GM21576 (cell line): ENCODE measurements around the gene MSS51.

ENCODE experiments used
- ATAC-seq: cut with Tn5 transposase; IDR thresholded peaks from one replicate; pipeline ENCODE4 v1.9.1; 2021; ENCODE audit warnings: mild to moderate bottlenecking, moderate library complexity; ENCODE audit not compliant: unreplicated experiment

Gene MSS51

GRCh38 chr10:73433538-73433867 is at the start of gene MSS51:
TSS of gene MSS51 (minus strand) at chr10:73433561. CDS start at chr10:73428284, 5,277 bp downstream.
- no peak for ATAC-seq

DNA sequence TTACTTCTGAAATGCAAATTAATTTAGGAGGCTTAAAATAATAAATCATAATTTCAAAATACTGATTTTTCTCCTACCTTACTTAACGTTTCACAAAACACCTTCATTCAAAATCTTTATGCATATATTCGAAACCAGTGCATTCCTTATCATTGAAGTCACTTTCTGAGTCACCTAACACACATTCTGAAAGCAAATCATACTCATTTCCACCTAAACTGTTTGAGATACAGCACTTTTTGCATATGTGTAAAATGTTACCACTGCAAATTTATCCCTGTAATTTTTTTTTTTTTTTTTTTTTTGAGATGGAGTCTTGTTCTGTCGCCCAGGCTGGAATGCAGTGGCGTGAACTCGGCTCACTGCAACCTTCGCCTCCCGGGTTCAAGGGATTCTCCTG is 46.8 kb upstream of the MSS51 start:
- no peak for ATAC-seq

GRCh38 chr10:73478636-73479035 is 45.3 kb upstream of the MSS51 start:
- ATAC-seq: no peak

DNA sequence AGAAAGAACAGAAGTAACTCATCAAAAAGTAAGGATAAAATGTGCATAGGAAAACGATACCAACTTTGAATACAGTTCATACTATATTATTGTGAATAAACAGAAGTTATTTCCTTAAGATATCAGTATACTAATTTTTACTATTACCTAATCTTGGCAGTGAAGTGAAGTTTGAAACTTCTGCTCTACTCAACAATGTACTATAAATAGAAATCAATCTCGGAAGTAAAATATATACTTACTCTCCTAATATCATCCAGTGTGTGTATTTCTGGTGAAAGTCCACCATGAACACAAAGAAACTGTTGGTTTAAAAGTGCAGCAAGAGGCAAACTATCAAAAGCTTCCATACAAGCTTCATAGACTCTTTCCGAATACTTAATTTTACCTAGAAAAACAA is 37.9 kb upstream of the MSS51 start:
- no peak for ATAC-seq

DNA sequence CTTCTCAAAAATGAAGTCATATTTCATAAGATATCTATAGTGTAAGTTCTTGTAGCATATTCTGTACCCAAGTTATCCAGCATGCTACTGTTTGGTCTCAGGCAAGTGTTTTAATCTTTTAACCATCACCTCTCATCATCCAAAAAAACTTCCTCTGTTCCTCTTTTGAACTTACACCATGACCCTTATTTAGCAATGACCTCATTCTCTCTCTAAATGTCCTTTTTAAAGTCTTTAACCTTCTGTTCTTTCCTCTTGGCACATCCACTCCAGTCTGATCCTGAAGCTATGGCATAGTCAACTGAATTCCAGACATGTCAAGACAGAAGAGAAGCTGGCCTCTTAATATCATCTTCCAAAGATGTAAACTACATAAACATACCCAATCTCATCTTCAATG is 36.2 kb upstream of the MSS51 start:
- no peak for ATAC-seq

- no peak for ATAC-seq
These were observed 33.8 kb upstream of the MSS51 start for GRCh38 chr10:73467206-73467605.

- no peak for ATAC-seq
These were observed 32.8 kb upstream of the MSS51 start for GRCh38 chr10:73465978-73466726.

- ATAC-seq: no peak
These were observed 27.5 kb upstream of the MSS51 start for GRCh38 chr10:73460897-73461296.

DNA sequence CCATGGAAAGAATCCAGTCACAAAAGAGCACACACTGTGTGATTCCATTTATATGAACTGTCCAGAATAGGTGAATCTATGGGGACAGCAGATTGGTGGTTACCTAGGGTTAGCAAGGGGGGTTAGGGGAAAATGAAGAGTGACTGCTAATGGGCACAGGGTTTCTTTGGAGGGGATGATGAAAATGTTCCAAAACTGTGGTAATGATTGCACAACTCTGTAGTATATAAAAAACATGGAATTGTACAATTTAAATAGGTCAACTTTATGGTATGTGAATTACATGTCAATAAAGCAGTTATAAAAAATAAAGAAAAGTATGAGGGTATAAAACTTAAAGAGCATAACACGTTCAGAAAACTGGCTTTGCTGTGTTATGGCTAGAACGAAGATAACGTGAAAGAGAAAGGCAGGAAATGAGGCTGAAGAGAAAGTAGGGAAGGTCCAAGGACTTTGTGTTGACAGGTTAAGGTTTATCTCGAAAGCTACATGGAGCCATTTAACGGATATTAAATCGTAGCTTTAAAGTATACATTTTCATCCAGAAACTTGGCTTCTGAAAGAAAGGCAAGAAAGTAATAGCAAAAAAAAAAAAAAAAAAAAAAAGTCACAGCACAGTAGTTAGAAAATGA is 26.4 kb upstream of the MSS51 start:
- no peak for ATAC-seq

DNA sequence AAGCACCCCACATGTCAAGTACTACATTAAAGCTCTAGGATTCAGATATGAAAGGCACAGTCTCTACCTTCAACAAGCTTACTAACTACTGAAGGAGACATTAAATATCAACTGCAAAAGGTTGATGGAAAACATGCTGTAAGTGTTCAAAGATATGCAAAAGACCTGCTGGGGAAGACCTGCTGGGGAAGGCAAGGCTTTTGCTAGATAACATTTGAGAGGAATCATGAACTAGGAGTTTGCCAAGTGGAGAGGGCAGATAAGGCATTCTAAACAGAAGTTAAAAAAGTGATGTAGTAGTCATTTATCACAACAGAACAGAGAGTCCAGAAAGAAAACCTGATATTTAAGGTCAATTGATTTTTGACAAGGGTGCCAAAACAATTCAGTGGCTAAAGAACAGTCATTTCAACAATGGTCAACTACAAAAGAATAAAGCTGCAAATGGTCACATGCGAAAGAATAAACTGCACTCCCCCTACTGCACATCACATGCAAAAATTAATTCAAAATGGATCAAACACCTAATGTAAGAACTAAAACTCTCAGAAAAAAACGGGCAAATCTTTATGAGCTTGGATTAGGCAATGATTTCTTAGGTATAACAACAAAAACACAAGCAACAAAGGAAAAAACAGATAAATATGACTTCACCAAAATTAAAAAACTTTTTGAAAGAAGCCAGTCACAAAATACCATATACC is 23.0 kb upstream of the MSS51 start:
- ATAC-seq: no peak

DNA sequence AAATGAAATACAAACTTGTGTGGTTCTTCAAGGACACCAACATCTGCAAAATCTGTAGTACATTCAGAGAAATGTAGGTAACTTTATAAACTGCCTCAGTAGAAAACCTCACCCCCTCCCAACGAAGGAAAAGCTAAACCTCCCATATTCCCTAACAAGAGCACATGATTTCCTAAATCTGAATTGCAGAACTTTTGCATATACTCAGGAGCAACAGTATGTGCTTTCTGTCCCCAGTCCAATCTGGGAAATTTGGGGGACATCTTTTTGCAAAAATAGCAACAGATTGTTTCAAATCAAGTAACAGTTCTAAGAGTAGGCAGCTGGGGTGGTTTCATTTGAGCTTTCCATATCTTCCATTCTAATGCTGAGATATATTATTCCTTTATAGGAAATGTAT is 15.8 kb upstream of the MSS51 start:
- no peak for ATAC-seq

DNA sequence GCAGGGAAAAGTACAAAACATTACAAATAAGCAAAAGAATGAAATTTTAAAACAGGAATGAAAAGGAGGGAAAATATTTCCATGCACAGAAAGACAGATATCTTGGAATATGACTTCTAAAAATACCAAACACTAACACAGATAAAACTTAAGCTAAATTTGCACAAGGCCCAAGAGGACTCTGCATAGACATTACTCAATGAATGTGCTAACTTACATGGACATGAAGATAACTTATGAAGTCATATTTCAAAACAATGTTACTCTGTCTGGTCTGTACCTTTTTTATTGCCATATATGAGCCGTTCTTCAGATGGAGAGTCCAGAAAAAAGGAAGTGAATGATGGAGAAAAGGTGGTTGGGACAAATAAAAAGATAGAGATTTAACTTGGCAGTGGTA is 15.0 kb upstream of the MSS51 start:
- no peak for ATAC-seq

- ATAC-seq: no peak
These were observed 13.6 kb upstream of the MSS51 start for GRCh38 chr10:73446926-73447325.

- ATAC-seq: no peak
These were observed 11.1 kb upstream of the MSS51 start for GRCh38 chr10:73444457-73444856.

DNA sequence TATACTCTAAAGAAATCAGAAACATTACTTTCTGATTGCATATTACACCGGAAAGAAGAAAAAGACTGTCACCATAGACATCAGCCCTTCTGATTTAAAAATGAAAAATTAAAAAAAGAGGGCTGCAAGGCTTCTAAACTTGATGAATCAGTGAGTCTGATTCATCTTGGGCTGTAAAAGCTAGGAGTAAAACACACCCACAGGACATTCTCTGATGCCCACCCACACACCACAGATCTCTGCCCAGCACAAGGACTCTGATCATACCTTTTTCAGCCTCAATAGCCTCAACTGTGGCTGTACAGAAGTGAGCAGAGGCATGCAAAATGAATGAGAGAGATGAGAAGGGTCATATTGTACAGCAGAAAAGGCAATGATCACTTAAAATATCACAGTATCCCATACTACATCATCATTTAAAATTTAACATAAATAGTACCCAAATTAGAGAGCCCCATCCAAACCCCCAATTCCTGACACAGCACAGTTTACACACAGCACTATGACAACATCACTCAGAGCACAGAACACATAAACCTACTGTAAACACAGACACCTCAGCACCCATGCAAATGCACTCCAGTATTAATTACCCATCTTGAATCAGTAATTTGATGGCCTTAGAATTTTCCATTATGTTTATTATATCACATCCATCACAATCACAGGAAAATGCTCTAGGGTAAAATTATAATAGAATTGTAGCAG is 6.4 kb upstream of the MSS51 start:
- ATAC-seq: no peak

DNA sequence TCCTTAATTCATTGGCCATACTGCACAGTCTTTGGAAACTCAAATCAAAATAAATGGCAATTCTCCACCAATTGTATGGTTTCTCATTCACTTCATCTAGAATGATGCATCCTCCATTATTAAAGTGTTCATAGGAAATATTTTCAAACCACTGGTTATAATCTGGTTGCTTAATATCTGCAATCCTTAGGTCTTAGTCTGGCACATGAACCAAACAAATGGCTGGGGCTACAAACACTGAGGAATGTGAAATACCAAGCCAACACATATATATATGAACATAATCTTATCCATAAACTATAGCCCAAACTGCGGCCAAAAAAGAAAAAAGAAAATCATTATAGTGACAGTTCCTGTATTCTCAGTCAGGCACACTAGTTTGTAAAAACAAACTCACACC is 5.7 kb upstream of the MSS51 start:
- no peak for ATAC-seq

- no peak for ATAC-seq
These were observed 469 bp downstream of the MSS51 start for GRCh38 chr10:73432646-73433537.

- ATAC-seq: no peak
These were observed 7.0 kb downstream of the MSS51 start for GRCh38 chr10:73426318-73426717.

DNA sequence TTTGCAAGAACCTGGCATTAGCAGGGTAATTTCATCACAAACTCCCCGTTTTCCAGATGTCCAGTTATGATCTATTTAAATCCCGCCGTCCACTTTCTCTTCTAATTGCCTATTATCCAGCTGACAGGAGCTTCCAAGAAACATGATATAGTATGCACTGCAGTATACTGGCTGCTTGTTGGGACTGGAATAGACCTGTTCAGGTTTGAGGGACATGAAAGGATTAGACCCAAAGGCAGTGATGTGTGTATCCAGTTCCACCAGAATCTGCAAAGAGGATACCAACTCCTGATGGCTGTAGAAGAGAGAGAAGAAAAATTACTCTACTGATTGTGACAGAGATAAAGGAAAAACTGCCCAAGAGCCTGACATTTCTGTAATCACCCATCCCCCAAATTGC is 8.9 kb downstream of the MSS51 start:
- ATAC-seq: no peak

DNA sequence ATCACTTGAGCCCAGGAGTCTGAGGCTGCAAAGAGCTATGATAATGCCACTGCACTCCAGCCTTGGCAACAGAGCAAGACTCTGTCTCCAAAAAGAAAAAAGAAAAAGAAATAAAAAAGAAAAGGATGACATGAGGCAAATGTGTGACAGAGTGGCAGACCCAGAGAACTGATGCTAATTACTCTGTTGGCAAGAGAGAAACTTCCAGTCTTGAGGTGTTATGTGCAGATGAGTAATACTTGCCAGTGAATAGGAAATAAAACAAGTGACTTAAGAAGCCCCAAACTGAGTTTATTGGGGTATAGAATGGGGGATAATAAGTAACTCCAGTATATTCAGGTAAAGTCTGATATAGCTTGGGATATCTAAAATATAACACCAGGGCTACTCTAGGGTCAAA is 10.1 kb downstream of the MSS51 start:
- no peak for ATAC-seq

GRCh38 chr10:73416571-73416970 is 16.8 kb downstream of the MSS51 start:
- ATAC-seq: no peak
